Brain pericyte (primary cell): ENCODE results near the gene SLC12A8.

Experiments
- DNase-seq: peaks from one replicate; pipeline ENCODE4 v3.0.0-alpha.2; 2012; ENCODE audit warnings: low read depth, low spot score

Gene SLC12A8

DNA sequence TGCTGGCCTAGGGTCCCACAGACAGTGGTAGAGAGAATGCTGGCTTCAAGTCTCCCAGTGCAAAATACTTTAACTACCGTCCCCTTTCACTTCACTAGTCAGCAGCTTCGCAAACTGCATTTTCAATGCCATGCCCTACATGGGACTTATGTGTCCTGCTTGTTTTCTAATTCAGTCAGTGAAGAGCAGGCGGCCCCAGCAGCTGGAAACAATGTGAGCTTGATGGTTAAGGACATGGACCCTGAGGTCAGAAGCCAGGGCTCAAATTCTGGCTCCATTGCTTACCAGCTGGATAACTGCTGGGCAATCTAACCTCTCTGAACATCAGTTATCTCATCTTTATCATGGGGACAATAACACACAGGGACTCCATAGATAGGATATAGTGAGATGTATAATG lies 58.4 kb downstream of the SLC12A8 start:
- no peak for DNase-seq

DNA sequence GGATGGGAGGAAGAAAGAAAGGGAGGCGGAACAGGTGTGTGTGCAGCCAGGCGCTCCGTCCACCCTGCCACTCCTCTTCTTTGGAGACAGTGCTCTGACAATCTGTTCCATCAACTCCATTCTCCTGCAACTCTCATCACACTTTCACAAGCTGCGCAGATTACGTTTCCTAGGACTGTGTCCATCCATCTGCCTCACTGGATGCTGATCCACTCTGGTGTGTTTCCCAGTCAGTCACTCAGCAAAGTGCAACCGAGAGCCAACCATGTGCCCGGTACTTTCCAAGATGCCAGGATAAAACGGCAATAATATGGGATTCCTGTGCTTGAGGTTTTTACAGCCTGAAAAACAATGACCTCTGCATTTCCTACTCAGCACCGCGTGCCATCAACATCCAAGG lies 59.6 kb downstream of the SLC12A8 start:
- no peak for DNase-seq

DNA sequence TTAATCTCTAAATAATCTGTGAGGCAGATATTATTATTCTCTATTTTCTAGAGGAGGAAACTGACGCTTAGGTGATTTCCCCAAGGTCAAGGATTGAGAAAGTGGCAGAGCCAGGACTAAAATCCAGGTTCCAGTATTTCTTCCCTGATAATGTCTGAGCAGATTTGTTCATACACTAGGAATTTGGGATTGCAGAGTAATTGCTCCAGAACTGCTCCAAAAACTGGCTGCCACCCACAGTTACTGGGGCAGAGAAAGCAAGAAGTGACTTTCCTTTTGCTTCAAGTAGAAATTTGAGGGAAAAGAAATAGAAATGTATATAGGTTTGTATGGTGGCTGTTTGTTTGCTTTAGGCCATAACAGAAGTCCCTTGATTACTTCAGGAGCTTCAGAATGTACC lies 60.6 kb downstream of the SLC12A8 start:
- no peak for DNase-seq

DNA sequence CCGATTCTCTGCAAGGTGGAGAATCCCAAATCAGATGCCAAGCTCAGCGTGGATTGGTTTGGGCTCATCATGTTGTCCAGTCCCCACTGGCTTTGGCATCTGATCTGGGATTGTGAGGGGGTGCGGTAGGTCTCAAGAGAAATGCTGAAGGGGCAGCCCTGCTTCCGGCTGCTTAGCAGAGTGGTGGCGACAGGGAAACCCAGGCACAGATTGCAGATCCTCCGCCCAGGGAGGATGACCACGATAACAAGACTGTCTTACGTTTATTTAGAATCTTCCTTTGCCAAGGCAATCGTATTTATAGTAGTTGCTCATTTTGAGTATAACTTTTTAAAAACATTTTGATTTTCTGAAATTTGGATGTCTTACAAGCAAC lies 61.1 kb downstream of the SLC12A8 start:
- no peak for DNase-seq

DNA sequence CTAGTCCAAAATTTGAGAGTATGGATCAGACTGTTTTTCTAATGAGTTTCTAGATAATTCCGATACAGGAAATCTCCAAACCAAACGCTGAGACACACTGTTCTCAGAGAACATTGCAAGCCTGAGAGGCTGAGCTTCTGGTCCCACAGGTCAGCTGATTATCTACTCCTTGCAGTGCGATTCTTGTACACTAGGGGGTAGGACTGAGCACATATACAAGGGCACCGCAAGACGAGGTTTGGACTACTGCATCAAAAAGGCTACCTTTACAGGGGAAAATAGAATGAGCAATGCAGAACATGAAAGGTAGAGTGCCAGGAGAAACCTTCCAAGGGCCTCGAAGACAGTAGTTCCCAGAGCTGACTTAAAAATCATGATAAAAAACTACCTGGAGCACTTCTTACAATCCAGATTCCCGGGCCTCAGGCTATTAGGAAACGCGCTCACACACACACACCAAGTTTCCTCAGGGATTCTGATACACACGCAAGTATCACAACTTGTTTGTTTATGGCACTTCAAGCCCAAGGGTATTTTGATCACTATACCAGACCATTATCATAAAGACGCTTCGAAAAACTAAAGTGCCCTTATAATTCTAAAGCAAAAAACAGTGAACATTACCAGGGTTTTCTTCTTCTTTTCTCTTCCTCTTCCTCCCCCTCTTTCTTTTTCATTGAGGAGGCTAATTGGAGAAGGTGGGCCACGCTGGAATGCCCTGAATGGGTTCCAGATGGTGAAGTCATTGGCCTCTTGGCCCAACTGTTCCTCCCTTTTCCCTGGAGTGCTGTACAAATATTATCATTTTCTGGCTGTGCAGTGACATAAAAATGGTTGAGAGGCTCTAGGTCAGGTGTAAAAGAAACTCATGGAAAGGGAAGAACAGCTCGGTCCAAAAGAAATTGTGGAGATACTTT lies 61.8 kb downstream of the SLC12A8 start:
- DNase-seq: no peak

DNA sequence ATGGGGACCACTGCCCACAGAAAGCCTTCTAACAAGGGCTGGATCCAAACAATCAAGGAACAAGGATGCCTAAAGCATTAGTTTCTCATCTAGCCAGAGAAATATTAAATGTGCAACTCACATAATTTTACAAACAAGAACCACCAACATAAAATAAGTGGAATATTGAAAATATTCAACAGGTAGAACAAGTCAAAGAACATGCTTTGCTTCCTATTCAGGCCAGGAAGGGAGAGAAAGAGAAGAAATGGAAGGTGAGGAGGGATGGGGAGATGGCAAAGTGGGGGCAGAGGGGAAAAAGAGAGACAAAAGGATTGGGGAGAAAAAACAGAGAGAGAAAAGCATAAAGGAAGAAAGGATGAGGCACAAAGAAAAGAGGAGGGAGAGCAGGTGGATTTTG lies 63.1 kb downstream of the SLC12A8 start:
- DNase-seq: no peak

DNA sequence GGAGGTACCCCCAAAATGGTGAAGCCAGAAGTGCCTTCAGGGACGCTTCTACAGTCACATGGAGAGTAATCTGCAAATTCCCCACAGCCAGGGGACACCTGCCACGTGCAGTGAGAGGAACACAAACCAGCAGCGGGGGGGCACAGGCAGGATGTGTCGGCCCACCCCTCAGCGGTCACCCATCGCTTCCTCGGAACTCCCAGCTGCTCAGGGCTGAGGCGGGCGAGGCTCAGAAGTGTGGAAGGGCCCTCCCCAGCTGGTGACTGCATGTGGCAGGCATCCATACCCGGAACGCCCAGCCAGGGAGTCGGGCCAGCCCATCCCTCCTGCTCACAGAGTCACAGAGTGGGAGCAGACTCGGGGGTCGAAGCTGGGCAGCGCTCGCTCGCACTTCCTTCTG lies 63.7 kb downstream of the SLC12A8 start:
- no peak for DNase-seq

DNA sequence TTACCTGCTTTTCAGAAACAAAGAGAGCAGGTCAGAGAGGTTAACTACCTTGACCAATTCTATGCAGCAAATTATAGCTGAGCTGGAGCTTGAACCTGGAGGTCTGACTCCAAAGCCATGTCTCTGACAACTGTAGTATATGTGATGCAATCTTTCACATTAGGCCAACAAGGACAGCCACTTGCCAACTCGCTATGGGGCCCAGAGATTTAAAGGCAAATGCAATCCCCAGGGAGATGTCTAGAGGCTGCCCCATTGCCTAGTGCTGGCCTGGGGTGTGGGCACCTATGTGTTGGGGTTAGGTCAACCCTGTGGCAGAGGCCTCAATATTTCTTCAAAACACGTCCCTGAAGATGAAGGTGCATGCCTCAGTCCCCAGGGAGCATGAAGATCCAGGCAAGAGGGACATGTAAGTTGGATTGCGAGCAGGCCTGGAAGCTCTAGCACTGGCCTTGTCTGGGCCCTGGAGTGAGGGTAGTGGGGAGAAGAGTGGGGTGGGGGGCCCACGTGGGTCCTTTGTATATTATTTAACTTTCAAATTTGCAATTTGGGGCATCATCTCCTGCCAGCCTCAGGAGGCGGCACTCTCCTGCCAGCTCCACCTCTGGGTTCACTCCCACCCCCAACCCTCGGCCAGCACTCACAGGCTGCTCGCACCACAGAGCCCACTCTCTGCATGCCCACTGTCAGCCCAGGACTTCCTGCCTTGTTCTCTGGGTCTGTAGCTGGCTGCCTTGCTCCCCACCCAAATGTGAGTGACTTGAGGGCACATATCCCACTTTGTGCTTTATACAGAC lies 64.3 kb downstream of the SLC12A8 start:
- no peak for DNase-seq

DNA sequence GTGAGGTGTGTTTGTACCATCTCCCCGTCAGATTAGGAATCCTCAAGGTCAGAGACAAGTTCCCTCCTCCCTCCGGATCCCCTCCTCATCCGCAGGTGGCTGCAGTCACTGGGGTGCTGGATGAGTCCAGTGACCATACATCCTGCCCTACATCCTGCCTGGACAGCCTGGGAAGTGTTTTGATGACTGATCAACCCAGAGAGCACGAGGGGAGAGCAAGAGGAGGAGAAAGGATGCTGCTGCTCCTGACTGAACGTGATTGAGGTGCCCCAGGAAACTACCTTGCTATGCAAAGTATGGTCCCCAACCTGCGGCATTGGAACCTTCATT lies 65.1 kb downstream of the SLC12A8 start:
- no peak for DNase-seq

DNA sequence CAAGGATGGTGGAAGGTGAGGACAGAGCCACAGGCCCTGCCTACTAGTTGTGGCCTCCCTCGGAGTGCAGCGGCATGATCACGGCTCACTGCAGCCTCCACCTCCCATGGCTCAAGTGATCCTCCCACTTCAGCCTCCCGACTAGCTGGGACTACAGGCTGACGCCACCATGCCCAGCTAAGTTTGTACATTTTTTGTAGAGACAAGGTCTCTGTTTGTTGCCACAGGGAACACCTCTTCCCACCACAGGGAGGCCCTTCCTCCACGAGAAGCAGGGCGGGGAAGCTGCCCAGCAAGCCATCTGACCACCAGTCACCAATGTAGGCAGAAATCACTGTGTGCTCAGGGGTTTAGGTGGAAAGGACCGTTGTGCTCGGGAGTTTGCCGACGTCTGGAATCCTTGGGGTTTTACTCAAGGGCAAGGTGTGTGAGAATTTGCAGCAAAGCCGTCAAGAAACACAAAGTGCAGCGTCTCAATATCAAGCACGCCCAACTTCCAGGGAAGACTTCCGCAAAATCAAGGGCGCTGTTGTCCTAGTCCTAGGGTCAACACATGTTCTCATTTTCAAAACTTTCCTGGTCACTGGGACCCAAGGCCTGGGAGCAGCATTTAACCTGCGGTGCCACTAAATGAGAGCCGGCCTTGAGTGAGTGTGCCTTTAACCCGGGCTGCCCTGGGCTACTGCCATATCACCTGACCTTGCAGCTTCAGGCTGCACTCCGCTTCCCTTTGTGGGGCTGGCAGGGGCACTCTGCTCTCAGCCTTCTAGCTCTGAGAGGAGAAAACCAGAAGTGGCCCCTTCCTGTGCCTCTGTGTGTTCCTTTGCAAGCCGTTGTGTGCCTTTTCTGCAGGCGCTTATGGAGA lies 65.7 kb downstream of the SLC12A8 start:
- no peak for DNase-seq

DNA sequence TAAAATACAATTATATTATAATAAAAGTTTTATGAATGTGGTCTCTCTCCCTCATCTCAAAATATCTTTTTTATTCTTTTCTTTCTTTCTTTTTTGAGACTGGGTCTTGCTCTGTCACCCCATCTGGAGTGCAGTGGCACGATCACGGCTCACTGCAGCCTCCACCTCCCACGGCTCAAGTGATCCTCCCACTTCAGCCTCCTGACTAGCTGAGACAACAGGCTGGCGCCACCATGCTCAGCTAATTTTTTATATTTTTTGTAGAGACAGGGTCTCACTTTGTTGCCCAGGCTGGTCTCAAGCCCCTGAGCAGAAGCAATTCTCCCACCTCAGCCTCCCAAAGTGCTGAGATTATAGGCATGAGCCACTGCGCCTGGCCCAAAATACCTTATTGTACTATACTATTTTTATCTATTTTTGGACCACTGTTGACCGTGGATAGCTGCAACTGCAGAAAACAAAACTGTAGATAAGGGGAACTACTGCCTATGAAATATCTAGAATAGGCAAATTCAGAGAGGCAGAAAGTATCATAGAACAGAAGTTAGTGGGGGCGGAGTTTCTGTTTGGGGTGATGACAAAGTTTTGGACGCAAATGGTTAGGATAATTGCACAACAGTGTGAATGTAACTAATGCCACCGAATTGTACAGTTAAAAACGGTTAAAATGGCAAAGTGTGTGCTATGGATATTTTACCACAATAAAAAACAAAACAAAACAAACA lies 66.6 kb downstream of the SLC12A8 start:
- DNase-seq: no peak

DNA sequence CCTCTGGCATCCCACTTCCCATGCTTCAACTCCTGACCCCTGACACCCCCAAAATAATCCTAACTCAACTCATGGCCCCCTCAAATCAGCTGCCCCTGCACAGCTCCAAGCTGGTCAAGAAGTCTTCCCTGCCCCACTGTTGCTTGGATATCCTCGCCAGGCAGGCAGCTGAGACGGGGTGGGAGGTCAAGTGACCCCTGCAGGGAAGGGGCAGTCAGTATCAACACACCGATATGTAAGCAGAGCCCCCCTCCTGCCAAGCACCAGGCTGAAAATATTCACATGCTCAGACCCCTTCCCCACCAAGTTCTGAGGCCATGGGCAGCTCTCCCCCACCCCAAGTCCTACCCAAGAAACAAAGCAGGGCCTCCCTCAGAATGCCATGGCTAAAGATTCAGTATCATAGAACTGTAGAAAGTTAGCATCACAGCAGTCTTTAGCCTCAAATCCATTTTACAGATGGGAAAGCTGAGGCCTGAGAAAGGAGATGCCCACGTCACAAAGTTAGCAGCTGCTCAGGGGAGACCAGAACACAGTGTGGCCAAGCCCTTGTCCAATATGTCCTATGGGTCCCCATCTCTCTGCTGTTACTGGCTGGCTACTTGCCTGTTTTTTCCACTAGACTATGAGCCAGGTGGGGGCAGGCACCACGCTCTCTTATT lies 67.8 kb downstream of the SLC12A8 start:
- DNase-seq: no peak

DNA sequence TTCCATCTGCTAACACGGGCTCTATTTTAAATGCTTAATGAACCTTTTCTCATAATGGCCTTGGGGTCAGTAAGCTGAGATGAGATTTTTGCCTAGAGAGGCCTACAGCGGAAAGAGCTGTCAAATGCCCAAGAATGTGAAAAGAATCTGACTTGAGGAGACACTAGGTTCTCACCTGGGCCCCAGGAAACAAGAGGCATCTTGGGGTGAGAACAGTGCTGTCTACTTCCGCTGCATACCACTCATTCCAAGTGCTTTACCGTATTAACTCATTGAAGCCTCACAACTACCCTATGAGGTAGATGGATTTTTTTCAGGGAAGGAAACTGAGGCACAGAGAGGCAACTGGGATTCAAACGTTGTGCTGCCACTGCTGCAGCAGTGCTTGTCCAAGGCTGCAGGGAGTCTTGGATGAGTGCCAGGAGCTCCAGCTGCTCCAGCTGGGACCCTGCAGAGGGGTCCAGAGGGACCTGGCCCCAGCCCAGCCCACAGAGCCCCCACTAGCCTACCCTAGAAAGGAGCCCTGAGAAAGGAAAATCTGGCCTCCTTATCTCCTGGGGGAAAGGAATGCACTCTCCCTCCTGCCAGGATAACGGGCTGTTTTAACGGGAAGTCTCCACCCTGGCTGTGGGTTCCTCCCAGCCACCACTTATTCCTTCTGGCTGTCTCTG lies 68.4 kb downstream of the SLC12A8 start:
- no peak for DNase-seq

DNA sequence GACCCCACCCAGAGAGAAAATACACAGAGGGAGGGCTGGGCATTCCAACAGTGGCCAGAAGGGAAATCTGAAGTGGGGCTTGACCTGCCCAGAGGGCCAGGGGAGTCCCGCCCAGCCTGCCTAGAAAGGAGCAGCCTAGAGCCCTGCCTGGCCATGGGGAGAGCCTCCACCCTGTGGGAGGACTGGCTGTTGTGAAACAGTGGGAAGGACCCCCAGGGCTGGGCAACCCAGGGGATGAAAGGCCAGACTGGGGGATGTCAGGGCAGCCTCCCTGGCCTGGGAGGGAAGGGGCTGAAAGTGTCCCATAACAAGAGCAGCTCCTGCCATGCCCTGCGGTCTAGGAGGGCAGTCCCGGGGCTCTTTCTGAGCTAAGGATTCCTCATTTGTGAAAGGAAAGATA lies 69.0 kb downstream of the SLC12A8 start:
- no peak for DNase-seq

DNA sequence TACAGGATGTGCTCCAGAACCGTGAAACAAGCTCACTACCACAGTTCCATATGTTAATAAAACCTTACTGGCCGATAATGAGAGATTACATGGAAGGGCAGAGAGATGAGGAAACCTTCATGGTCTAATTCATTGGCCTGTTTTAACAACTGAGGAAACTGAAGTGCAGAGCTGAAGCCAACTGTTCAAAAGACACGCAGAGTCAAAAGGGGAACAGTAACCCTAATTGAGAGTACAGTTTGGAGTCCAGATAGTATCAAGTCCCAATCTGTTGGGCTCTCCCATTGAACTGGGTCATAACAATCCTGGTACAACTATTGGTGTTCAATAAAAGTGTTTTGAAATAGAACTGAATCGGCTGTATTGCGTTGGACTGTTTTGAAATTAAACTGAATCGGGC lies 69.6 kb downstream of the SLC12A8 start:
- DNase-seq: no peak

DNA sequence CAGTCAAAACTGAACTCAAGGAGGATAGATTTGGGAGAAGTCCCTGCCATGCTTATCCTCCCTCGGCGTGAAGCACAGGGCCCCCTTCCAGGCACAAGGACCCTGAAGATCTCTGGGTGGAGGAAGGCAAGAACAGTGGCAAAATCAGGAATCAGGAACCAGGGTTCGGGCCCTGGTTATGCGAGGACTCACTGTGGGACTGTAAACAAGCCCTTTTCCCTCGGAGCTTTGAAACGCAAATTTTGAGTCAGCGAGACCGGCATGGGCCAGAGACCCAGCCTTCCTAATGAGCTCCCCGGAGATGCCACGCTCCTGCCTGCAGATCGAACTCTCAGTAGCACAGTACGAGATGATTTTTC lies 70.1 kb downstream of the SLC12A8 start:
- no peak for DNase-seq

DNA sequence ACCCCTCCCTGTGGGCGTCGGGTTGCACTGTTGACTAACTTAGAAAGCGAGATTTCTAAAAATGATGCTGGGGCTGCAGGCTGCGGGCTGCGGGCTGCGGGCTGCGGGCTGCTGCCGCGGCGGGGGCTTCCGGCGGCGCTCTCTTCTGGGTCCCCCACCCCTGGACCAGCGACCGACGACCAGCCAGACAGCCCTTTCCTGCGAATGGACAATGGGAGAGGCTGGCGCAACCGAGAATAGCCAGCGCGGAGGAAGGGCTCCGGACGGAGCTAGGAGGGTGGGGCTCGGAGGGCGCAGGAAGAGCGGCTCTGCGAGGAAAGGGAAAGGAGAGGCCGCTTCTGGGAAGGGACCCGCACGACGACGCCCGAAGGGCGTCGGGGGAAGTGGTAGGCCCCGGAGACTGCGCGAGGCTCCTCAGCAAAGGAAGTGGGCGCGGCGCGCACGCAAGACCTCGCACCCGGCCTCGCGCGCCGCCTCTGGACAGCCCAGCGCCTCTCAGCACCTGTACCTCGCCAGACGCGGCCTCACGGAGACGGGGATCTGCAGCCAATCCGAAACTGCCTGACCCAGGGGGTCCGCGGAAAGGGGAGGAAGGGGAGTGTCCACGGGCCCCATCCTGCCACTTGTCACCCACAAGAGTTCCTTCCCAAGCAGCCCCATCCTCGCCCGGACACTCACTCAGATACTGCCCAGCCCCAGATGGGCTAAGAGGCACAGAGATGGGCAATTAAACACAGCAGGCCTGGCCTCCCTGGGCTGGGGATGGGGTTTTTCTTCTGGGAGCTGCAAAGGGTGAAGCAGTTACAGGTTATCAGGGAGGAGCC lies 70.7 kb downstream of the SLC12A8 start:
- DNase-seq: no peak

DNA sequence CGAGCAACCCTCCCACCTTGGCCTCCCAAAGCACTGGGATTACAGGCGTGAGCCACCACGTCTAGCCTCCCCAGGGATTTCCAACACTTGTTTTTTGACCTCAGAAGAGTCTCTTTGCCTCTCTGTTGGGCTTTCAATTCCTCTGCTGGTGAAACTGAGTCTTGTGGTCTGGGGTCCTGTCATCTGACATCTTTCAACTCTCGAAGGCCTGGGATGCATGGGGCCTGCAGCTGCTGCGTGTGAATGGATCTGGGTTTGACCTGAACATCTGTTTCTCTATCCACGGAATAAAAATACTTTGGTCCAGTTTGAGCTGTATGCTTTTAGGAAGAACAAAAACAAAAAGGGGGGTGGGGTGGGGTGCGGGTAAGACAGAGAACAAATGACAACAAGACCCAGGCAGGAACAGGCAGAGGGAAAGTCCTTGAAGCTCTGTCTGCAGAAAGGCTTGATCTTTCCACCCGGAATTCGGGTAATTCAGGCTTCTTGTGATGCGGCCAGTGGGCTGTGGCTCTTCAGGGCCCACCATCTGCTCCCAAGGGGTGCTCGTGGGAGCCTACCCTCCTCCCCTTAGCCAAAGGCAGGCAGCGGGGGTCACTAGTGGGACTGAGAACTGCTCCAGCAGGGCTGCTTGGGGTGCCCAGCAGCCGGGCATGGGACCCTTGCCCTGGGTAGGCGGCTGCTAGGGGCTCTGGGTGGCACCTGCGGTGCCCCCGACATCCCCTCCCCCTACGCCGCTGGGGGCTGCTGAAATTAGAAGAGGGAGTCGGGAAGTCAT lies 71.5 kb downstream of the SLC12A8 start:
- DNase-seq: no peak
